Mesendoderm (in vitro differentiated cells): ENCODE measurements around the gene MAP7D3.
"Not testable (repeated sequence)": the region's sequence is repeated elsewhere in the genome, so short reads cannot be mapped to it uniquely, and the experiment has no call there.

Experiments used
- DNase-seq: peaks from one replicate; pipeline ENCODE4 v3.0.0; 2013
- H2AK5ac ChIP-seq: 2 replicates; pipeline ENCODE4 v1.6.1; 2013; ENCODE audit warnings: low read length, inconsistent platforms
- H2BK120ac ChIP-seq: 2 replicates; pipeline ENCODE4 v1.6.1; 2013; ENCODE audit warnings: low read depth, mild to moderate bottlenecking, low read length, moderate library complexity, mixed read lengths
- H2BK15ac ChIP-seq: replicated peaks from 2 replicates; pipeline ENCODE4 v1.6.1; 2013; ENCODE audit warnings: low read depth, mild to moderate bottlenecking, moderate library complexity
- H2BK5ac ChIP-seq: 2 replicates; pipeline ENCODE4 v1.6.1; 2013; ENCODE audit warnings: low read length, inconsistent platforms
- H3K18ac ChIP-seq: 2 replicates; pipeline ENCODE4 v1.6.1; 2013; ENCODE audit warnings: mild to moderate bottlenecking, low read length, mixed read lengths
- H3K23ac ChIP-seq: one replicate; pipeline ENCODE4 v1.6.1; 2013; ENCODE audit warnings: low read length
- H3K27ac ChIP-seq: 2 replicates; pipeline ENCODE4 v1.5.1; 2013; ENCODE audit warnings: low read depth, mild to moderate bottlenecking, inconsistent platforms, low read length, moderate library complexity
- H3K27me3 ChIP-seq: 2 replicates; pipeline ENCODE4 v1.6.1; 2013; ENCODE audit warnings: low read length, control low read depth, mild to moderate bottlenecking, inconsistent platforms; ENCODE audit not compliant: insufficient read depth, poor library complexity
- H3K36me3 ChIP-seq: 2 replicates; pipeline ENCODE4 v1.6.1; 2013; ENCODE audit warnings: low read length, inconsistent platforms; ENCODE audit not compliant: control insufficient read depth, insufficient read depth
- H3K4ac ChIP-seq: one replicate; pipeline ENCODE4 v1.6.1; 2013; ENCODE audit warnings: low read depth, mild to moderate bottlenecking, low read length, moderate library complexity
- H3K4me1 ChIP-seq: 2 replicates; pipeline ENCODE4 v1.6.1; 2013; ENCODE audit warnings: low read depth, low read length, inconsistent platforms; ENCODE audit not compliant: control insufficient read depth
- H3K4me2 ChIP-seq: 2 replicates; pipeline ENCODE4 v1.6.1; 2013; ENCODE audit warnings: low read length
- H3K4me3 ChIP-seq: 2 replicates; pipeline ENCODE4 v1.5.1; 2013; ENCODE audit warnings: mild to moderate bottlenecking, low read length
- H3K56ac ChIP-seq: one replicate; pipeline ENCODE4 v1.6.1; 2013; ENCODE audit warnings: low read length
- H3K79me1 ChIP-seq: 2 replicates; pipeline ENCODE4 v1.6.1; 2013; ENCODE audit warnings: low read length, inconsistent platforms
- H3K79me2 ChIP-seq: 2 replicates; pipeline ENCODE4 v1.6.1; 2013; ENCODE audit warnings: mild to moderate bottlenecking, low read length; ENCODE audit not compliant: control insufficient read depth, insufficient read depth
- H3K9ac ChIP-seq: 2 replicates; pipeline ENCODE4 v1.6.1; 2013; ENCODE audit warnings: low read length, inconsistent platforms
- H4K5ac ChIP-seq: one replicate; pipeline ENCODE4 v1.6.1; 2013; ENCODE audit warnings: low read length
- H4K8ac ChIP-seq: one replicate; pipeline ENCODE4 v1.6.1; 2013; ENCODE audit warnings: low read depth, mild to moderate bottlenecking, control low read depth, low read length, moderate library complexity
- WGBS: extraction: QIAGEN DNeasy Blood & Tissue Kit; methylation state at CpG from one replicate; pipeline ENCODE4 v1.1.7; 2013; ENCODE audit warnings: low lambda C conversion rate, missing lambda C conversion rate; ENCODE audit not compliant: insufficient coverage; ENCODE audit errors: extremely low coverage; 5-methylcytosine and 5-hydroxymethylcytosine counted together

MAP7D3 gene

GRCh38 chrX:136286375-136286774 lies 35.2 kb upstream of the MAP7D3 start:
- DNase-seq, H3K4me2 ChIP-seq, H3K23ac ChIP-seq, H3K4ac ChIP-seq, H4K5ac ChIP-seq, H2BK15ac ChIP-seq, H3K27ac ChIP-seq, H3K9ac ChIP-seq, H3K79me1 ChIP-seq, H3K4me1 ChIP-seq, H4K8ac ChIP-seq, H3K56ac ChIP-seq, H2BK120ac ChIP-seq, H3K36me3 ChIP-seq, H2BK5ac ChIP-seq, H3K18ac ChIP-seq, H2AK5ac ChIP-seq, H3K27me3 ChIP-seq, H3K4me3 ChIP-seq, H3K79me2 ChIP-seq: not testable (repeated sequence)
- WGBS, result no CpG with 5 or more reads among the region's 5 CpGs

GRCh38 chrX:136275553-136275952 lies 24.4 kb upstream of the MAP7D3 start:
- Histone ChIP-seq H3K79me2 (no peaks in the 10 kb centered on the region), H3K4me2 (no peak overlapping the region), H3K4me1 (no peaks in the 10 kb centered on the region), H3K9ac (no peak overlapping the region), H2AK5ac (no peak overlapping the region), H4K8ac (no peak overlapping the region), H2BK15ac (no peak overlapping the region), H2BK5ac (no peak overlapping the region), H3K36me3 (no peaks in the 10 kb centered on the region), H3K27me3 (no peaks in the 10 kb centered on the region), H3K23ac (no peak overlapping the region), H3K4ac (no peak overlapping the region), H2BK120ac (no peak overlapping the region), H3K4me3 (no peak overlapping the region), H3K18ac (no peak overlapping the region), H4K5ac (no peak overlapping the region), H3K79me1 (no peaks in the 10 kb centered on the region), H3K56ac (no peak overlapping the region), H3K27ac (no peak overlapping the region)
- no peak for DNase-seq
- no CpG with 5 or more reads among the region's 4 CpGs for WGBS

- no peaks in the 10 kb centered on the region for H3K27me3 ChIP-seq
- DNase-seq, result no peak
- no CpG with 5 or more reads among the region's 1 CpG for WGBS
Measured at GRCh38 chrX:136273986-136274385, 22.8 kb upstream of the MAP7D3 start.

GRCh38 chrX:136272325-136272724 lies 21.1 kb upstream of the MAP7D3 start:
- WGBS, result no CpG with 5 or more reads among the region's 1 CpG
- no peak overlapping the region for H3K27ac ChIP-seq
- no peaks in the 10 kb centered on the region for H3K79me1 ChIP-seq
- H2BK120ac ChIP-seq, result no peak overlapping the region
- no peaks in the 10 kb centered on the region for H3K4me1 ChIP-seq
- no peak overlapping the region for H3K4me2 ChIP-seq
- no peak overlapping the region for H2BK5ac ChIP-seq
- no peaks in the 10 kb centered on the region for H3K36me3 ChIP-seq
- no peak overlapping the region for H2BK15ac ChIP-seq
- H2AK5ac ChIP-seq, result no peak overlapping the region
- no peak overlapping the region for H3K56ac ChIP-seq
- H3K27me3 ChIP-seq, result no peaks in the 10 kb centered on the region
- H4K8ac ChIP-seq, result no peak overlapping the region
- no peak overlapping the region for H3K23ac ChIP-seq
- no peak overlapping the region for H3K9ac ChIP-seq
- no peaks in the 10 kb centered on the region for H3K79me2 ChIP-seq
- no peak overlapping the region for H3K4me3 ChIP-seq
- H3K4ac ChIP-seq, result no peak overlapping the region
- H3K18ac ChIP-seq, result no peak overlapping the region
- DNase-seq, result no peak
- no peak overlapping the region for H4K5ac ChIP-seq

More at GRCh38 chrX:136273986-136274385, 22.8 kb upstream of the MAP7D3 start:
- H2BK15ac ChIP-seq, result no peak overlapping the region
- H2BK5ac ChIP-seq, result no peak overlapping the region
- H3K4ac ChIP-seq, result no peak overlapping the region
- H3K18ac ChIP-seq, result no peak overlapping the region
- no peak overlapping the region for H3K9ac ChIP-seq
- no peaks in the 10 kb centered on the region for H3K36me3 ChIP-seq
- no peak overlapping the region for H4K8ac ChIP-seq
- H3K23ac ChIP-seq, result no peak overlapping the region
- no peak overlapping the region for H4K5ac ChIP-seq
- H3K4me3 ChIP-seq, result no peak overlapping the region
- H3K27ac ChIP-seq, result no peak overlapping the region
- H2AK5ac ChIP-seq, result no peak overlapping the region
- H2BK120ac ChIP-seq, result no peak overlapping the region
- no peaks in the 10 kb centered on the region for H3K79me2 ChIP-seq
- no peaks in the 10 kb centered on the region for H3K79me1 ChIP-seq
- H3K56ac ChIP-seq, result no peak overlapping the region
- no peaks in the 10 kb centered on the region for H3K4me1 ChIP-seq
- H3K4me2 ChIP-seq, result no peak overlapping the region

GRCh38 chrX:136271300-136271699 lies 20.1 kb upstream of the MAP7D3 start:
- Histone ChIP-seq H3K79me2 (no peaks in the 10 kb centered on the region), H2BK5ac (no peak overlapping the region), H3K4me2 (no peak overlapping the region), H3K79me1 (no peaks in the 10 kb centered on the region), H3K23ac (no peak overlapping the region), H2BK15ac (no peak overlapping the region), H3K27ac (no peak overlapping the region), H3K4me3 (no peak overlapping the region), H2AK5ac (no peak overlapping the region), H4K5ac (no peak overlapping the region), H3K36me3 (no peaks in the 10 kb centered on the region), H3K56ac (no peak overlapping the region), H3K4me1 (no peaks in the 10 kb centered on the region), H3K9ac (no peak overlapping the region), H4K8ac (no peak overlapping the region), H2BK120ac (no peak overlapping the region), H3K18ac (no peak overlapping the region), H3K27me3 (no peaks in the 10 kb centered on the region), H3K4ac (no peak overlapping the region)
- DNase-seq, result no peak
- no CpG with 5 or more reads among the region's 1 CpG for WGBS

GRCh38 chrX:136269921-136270320 lies 18.7 kb upstream of the MAP7D3 start:
- Histone ChIP-seq H3K9ac (no peak overlapping the region), H2AK5ac (no peak overlapping the region), H3K23ac (no peak overlapping the region), H3K4me2 (no peak overlapping the region), H3K56ac (no peak overlapping the region), H2BK120ac (no peak overlapping the region), H3K27me3 (no peaks in the 10 kb centered on the region), H3K79me1 (no peaks in the 10 kb centered on the region), H3K4ac (no peak overlapping the region), H2BK15ac (no peak overlapping the region), H3K4me1 (no peaks in the 10 kb centered on the region), H3K4me3 (no peak overlapping the region), H4K5ac (no peak overlapping the region), H3K18ac (no peak overlapping the region), H2BK5ac (no peak overlapping the region), H3K79me2 (no peaks in the 10 kb centered on the region), H4K8ac (no peak overlapping the region), H3K36me3 (no peaks in the 10 kb centered on the region), H3K27ac (no peak overlapping the region)
- no CpG with 5 or more reads among the region's 1 CpG for WGBS
- DNase-seq, result no peak
